ENCODE data around the gene CSNK1E. TPM values are rescaled to one million over a fixed set of nuclear protein-coding genes. Genes with fewer than 3 reads are reported as not detected.

The CSNK1E gene
- total and polyA plus RNA-seq, 2 of the 8 experiments (the other 6 are each of a cell fraction or from before 2014, with no cell fraction given) = 247 to 263 TPM

- H3K27me3 ChIP-seq (replicated peaks in 1 of 4; ENCODE audit: control insufficient read depth in 3 of 4, extremely low read depth in 1 of 4, insufficient read depth in 3 of 4, low read length in 3 of 4) = no peaks in the 10 kb centered on the region
- H2AFZ ChIP-seq (ENCODE audit: low read length) = no peak overlapping the region
- CTCF ChIA-PET (ENCODE audit: partially characterized antibody) = interaction anchor here (1.2 to 1.8 kb wide), 5 partner anchors 10 to 35 kb away, joined by 3 to 10 read pairs (median 5); no protein-coding TSS in a partner anchor
Observed at GRCh38 chr22:38317995-38318715, 922 bp upstream of the CSNK1E start.

More at GRCh38 chr22:38317995-38318715, 922 bp upstream of the CSNK1E start:
- Histone ChIP-seq H4K5ac (ENCODE audit: insufficient read length, low read depth, low read length) (peak overlapping the region; percentile 86), H2BK12ac (ENCODE audit: low read depth, low read length) (peak overlapping the region; percentile 91), H3K4ac (replicated peaks; ENCODE audit: insufficient read length, low read depth, low read length) (peak overlapping the region; percentile 28), H2AK5ac (ENCODE audit: low read depth, low read length) (peak overlapping the region; percentile 57; the same call in 1 of the 2 replicates), H2BK120ac (replicated peaks; ENCODE audit: low read depth, low read length) (peak overlapping the region; percentile 13), H4K20me1 (replicated peaks in 1 of 2; ENCODE audit: control insufficient read depth in 1 of 2, insufficient read depth in 2 of 2, low read length in 2 of 2) (peaks cover 18 to 26% of the 10 kb centered on the region in 2 experiments), H3K23ac (ENCODE audit: insufficient read length) (no peak overlapping the region), H2BK20ac (ENCODE audit: low read length) (no peak overlapping the region), H4K91ac (replicated peaks; ENCODE audit: insufficient read length, low read length) (peak overlapping the region; percentile 38), H3K79me1 (ENCODE audit: low read depth, low read length) (peaks cover 15% of the 10 kb centered on the region), H3K56ac (replicated peaks; ENCODE audit: insufficient read length, low read depth, low read length) (peak overlapping the region; percentile 3), H4K8ac (ENCODE audit: extremely low read depth, insufficient read depth, low read length) (peak overlapping the region; percentile 76; the same call in 1 of the 2 replicates), H3K14ac (ENCODE audit: insufficient read length) (no peak overlapping the region), H3K4me2 (ENCODE audit: insufficient read depth in 1 of 2, low read depth in 2 of 2, low read length in 2 of 2) (peak overlapping the region; percentile 89 to 95), H3K27ac (ENCODE audit: low read depth, low read length) (peak overlapping the region; percentile 74), H3K36me3 (ENCODE audit: control insufficient read depth in 2 of 4, insufficient read depth in 4 of 4, low read length in 3 of 4) (peaks cover 2 to 11% (median 4%) of the 10 kb centered on the region in 4 experiments; a peak in 5 of 8 replicates), H3K79me2 (ENCODE audit: control insufficient read depth in 1 of 2, insufficient read depth in 2 of 2, low read length in 2 of 2) (peaks cover 35 to 62% of the 10 kb centered on the region in 2 experiments), H2BK5ac (ENCODE audit: low read depth, low read length) (peak overlapping the region; percentile 84), H3K18ac (ENCODE audit: extremely low read depth, low read length) (peak overlapping the region; percentile 66), H3K4me1 (replicated peaks in 1 of 4; ENCODE audit: control insufficient read depth in 3 of 4, insufficient read depth in 4 of 4, low read length in 3 of 4) (peaks cover 15 to 48% (median 40%) of the 10 kb centered on the region in 4 experiments), H2BK15ac (ENCODE audit: low read length) (0 out of 2 replicates have a peak overlapping the region, but pooled peaks have one; percentile 14), H3K4me3 (ENCODE audit: extremely low read depth in 1 of 4, insufficient read depth in 2 of 4, low read depth in 3 of 4, low read length in 4 of 4) (peak overlapping the region; percentile 57 to 99 (median 72)), H3K23me2 (ENCODE audit: low read depth, low read length) (peaks cover 10% of the 10 kb centered on the region; the same call in 1 of the 2 replicates), H3K9ac (replicated peaks in 1 of 4; ENCODE audit: extremely low read depth in 1 of 4, low read depth in 3 of 4, low read length in 3 of 4) (peak overlapping the region in 3 of 4 experiments; percentile 66 to 78 (median 67); a peak in 6 of 7 replicates), H3K9me3 (ENCODE audit: insufficient read depth in 2 of 2, low read depth in 1 of 2, low read length in 1 of 2) (no peaks in the 10 kb centered on the region)
- DNase-seq (ENCODE audit: low read depth in 1 of 2, low spot score in 2 of 2) = no peak
- TF ChIP-seq SAP30 (IDR thresholded peaks at IDR 0.05; ENCODE audit: insufficient read depth, insufficient replicate concordance, low read length) (no peak), SP1 (IDR thresholded peaks at IDR 0.05; ENCODE audit: low read depth, low read length) (no peak)
- 63% methylated on average over 18 of the region's 18 CpGs; no CpG with 5 or more reads in 1 of the 2 experiments for WGBS, 2 experiments (ENCODE audit: extremely low coverage in 1 of 2, insufficient coverage in 1 of 2, insufficient read length in 1 of 2, insufficient replicate concordance in 2 of 2, low coverage in 1 of 2, low lambda C conversion rate in 2 of 2, missing lambda C conversion rate in 1 of 2)
- POLR2A ChIA-PET (ENCODE audit: partially characterized antibody) = interaction anchor here (0.8 to 3.1 kb wide), 17 partner anchors 8 to 104 kb away, joined by 3 to 27 read pairs (median 4); no protein-coding TSS in a partner anchor
- FAIRE-seq = no peak

All from H1 (cell line).